ENCODE results near the gene DYNC2H1. TPM values are rescaled to one million over a fixed set of nuclear protein-coding genes. Genes with fewer than 3 reads are reported as not detected.

DYNC2H1 gene
- total and polyA plus RNA-seq, 9 donors: 13.5 to 49.1 (median 26.2) TPM

DNA sequence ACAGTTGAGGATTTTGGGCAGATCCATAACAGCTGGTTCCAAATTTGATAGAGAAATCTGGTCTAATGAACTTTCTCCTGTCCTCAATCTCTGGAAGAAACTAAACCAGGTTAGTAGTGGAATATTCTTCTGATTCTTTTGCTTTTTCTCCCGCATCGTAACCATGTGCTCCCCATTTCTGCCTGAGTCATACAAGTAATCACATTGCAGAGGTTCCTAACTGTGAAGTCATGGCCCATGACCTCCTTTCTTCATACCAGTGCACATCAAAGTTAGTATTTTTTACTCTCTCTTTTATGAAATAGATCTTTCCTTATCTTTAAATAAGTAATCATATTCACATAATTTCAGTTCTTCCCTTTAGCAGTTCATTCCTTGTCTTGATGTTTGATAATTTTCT is 249.0 kb downstream of the DYNC2H1 start:
- intact Hi-C loops (cut with DNase I): no loop called here
- DNase-seq: no peak
- no peaks in the 10 kb centered on the region for H3K4me1 ChIP-seq (ENCODE audit: insufficient read depth)
- H3K27ac ChIP-seq: no peak overlapping the region
- WGBS, 3 donors: 96 to 97% (median 96%) methylated on average over 2 of the region's 2 CpGs
- H3K9me3 ChIP-seq: no peaks in the 10 kb centered on the region
- no peaks in the 10 kb centered on the region for H3K27me3 ChIP-seq
- no peaks in the 10 kb centered on the region for H3K36me3 ChIP-seq
- TF ChIP-seq, protein P1, sequence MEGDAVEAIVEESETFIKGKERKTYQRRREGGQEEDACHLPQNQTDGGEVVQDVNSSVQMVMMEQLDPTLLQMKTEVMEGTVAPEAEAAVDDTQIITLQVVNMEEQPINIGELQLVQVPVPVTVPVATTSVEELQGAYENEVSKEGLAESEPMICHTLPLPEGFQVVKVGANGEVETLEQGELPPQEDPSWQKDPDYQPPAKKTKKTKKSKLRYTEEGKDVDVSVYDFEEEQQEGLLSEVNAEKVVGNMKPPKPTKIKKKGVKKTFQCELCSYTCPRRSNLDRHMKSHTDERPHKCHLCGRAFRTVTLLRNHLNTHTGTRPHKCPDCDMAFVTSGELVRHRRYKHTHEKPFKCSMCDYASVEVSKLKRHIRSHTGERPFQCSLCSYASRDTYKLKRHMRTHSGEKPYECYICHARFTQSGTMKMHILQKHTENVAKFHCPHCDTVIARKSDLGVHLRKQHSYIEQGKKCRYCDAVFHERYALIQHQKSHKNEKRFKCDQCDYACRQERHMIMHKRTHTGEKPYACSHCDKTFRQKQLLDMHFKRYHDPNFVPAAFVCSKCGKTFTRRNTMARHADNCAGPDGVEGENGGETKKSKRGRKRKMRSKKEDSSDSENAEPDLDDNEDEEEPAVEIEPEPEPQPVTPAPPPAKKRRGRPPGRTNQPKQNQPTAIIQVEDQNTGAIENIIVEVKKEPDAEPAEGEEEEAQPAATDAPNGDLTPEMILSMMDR (IDR thresholded peaks at IDR 0.05): no peak
- TF ChIP-seq EP300 (IDR thresholded peaks at IDR 0.05): no peak
- TF ChIP-seq POLR2A (IDR thresholded peaks at IDR 0.05): no peak
- H3K4me3 ChIP-seq: no peak overlapping the region

DNA sequence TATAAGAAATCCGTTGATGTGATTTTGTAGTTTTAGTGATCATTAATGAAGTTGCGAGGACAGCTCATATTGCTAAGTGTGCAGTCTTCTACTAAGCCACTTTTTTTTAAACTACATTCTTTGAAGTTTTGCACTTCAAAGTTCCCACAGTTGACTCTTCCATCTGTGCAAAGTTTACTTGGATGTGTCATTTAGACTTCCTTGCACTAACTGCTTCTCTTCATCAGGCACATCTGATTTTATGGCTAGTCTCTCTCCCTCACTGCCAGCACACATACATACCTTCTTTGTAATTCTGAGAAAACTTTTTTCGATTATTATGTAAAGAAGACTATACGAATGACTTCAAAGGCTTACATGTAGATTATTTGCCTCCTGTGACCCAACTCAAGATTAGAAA is 250.0 kb downstream of the DYNC2H1 start:
- no peaks in the 10 kb centered on the region for H3K27me3 ChIP-seq
- H3K4me3 ChIP-seq: no peak overlapping the region
- no peaks in the 10 kb centered on the region for H3K4me1 ChIP-seq (ENCODE audit: insufficient read depth)
- TF ChIP-seq, protein P1 (IDR thresholded peaks at IDR 0.05): no peak
- TF ChIP-seq EP300 (IDR thresholded peaks at IDR 0.05) (no peak), POLR2A (IDR thresholded peaks at IDR 0.05) (no peak)
- no peak overlapping the region for H3K27ac ChIP-seq
- intact Hi-C loops (cut with DNase I): no loop called here
- H3K9me3 ChIP-seq: no peaks in the 10 kb centered on the region
- no peaks in the 10 kb centered on the region for H3K36me3 ChIP-seq
- DNase-seq: no peak
- WGBS, 3 donors: 91% methylated on average over 4 of the region's 4 CpGs

DNA sequence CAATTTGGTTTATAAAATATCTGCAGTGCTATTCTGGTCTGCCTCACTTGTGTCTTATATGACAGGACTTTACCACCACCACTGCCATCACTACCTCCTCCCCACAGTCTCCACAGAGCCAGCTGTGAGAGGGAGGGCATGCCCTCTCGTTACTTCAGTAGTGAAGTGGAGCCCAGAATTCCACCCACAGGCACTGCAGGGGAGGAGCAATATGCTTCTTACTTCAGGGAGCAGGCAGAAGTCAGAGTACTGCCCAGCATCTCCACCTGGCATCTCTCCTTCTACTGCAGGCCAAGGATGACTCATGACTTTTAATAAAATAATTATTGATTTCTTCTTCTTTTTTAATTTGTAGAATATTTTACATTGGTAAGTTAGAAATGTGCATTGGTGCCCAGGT is 255.5 kb downstream of the DYNC2H1 start:
- 61 to 73% (median 65%) methylated on average over 1 of the region's 1 CpG for WGBS, 3 donors
- Histone ChIP-seq H3K36me3 (no peaks in the 10 kb centered on the region), H3K4me3 (no peak overlapping the region), H3K27ac (no peak overlapping the region), H3K9me3 (no peaks in the 10 kb centered on the region), H3K4me1 (ENCODE audit: insufficient read depth) (no peaks in the 10 kb centered on the region), H3K27me3 (no peaks in the 10 kb centered on the region)
- intact Hi-C loops (cut with DNase I): no loop called here
- no peak for TF ChIP-seq POLR2A (IDR thresholded peaks at IDR 0.05)
- TF ChIP-seq EP300 (IDR thresholded peaks at IDR 0.05): no peak
- TF ChIP-seq, protein P1 (IDR thresholded peaks at IDR 0.05): no peak
- no peak for DNase-seq

DNA sequence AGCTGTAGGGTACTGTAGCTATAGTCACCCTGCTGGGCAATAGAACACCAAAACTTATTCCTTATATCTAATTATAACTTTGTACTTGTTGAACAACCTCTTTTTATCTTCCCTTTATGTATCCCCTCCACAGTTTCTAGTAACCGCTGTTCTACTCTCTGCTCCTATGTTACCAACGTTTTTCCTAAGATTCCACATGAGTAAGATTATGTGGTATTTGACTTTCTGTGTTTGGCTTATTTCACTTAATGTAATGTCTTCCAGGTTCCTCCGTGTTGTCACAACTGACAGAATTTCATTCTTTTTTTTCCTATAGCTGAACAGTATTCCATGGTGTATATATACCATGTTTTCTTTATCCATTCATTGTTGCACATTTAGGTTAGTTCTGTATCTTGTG is 258.4 kb downstream of the DYNC2H1 start:
- DNase-seq: no peak
- 48 to 57% (median 49%) methylated on average over 3 of the region's 3 CpGs for WGBS, 3 donors
- no peak overlapping the region for H3K4me3 ChIP-seq
- TF ChIP-seq EP300 (IDR thresholded peaks at IDR 0.05) (no peak), POLR2A (IDR thresholded peaks at IDR 0.05) (no peak)
- TF ChIP-seq, protein P1 (IDR thresholded peaks at IDR 0.05): no peak
- H3K9me3 ChIP-seq: no peaks in the 10 kb centered on the region
- H3K27ac ChIP-seq: no peak overlapping the region
- no peaks in the 10 kb centered on the region for H3K27me3 ChIP-seq
- intact Hi-C loops (cut with DNase I): no loop called here
- H3K36me3 ChIP-seq: no peaks in the 10 kb centered on the region
- no peaks in the 10 kb centered on the region for H3K4me1 ChIP-seq (ENCODE audit: insufficient read depth)

DNA sequence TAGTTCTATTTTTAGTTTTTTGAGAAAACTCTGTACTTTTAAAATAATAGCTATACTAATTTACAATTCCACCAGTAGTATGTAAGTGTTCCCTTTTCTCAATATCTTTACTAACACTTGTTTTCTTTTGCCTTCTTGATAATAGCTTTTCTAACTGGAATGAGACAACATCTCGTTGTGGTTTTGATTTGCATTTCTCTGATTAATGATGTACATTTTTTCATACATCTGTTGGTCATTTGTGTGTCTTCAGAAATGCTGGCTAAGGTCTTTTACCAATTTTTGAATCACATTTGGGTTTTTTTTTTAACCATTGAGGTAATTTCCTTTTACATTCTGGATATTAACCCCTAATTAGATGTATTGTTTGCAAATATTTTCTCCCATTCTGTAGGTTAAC is 258.9 kb downstream of the DYNC2H1 start:
- 18 to 28% (median 26%) methylated on average over 1 of the region's 1 CpG for WGBS, 3 donors
- intact Hi-C loops (cut with DNase I): no loop called here

More for the DNA sequence above, 258.9 kb downstream of the DYNC2H1 start:
- no peaks in the 10 kb centered on the region for H3K4me1 ChIP-seq (ENCODE audit: insufficient read depth)
- H3K27ac ChIP-seq: no peak overlapping the region
- no peaks in the 10 kb centered on the region for H3K36me3 ChIP-seq
- no peak for DNase-seq
- no peaks in the 10 kb centered on the region for H3K27me3 ChIP-seq
- H3K9me3 ChIP-seq: no peaks in the 10 kb centered on the region
- TF ChIP-seq POLR2A (IDR thresholded peaks at IDR 0.05) (no peak), EP300 (IDR thresholded peaks at IDR 0.05) (no peak)
- TF ChIP-seq, protein P1 (IDR thresholded peaks at IDR 0.05): no peak
- H3K4me3 ChIP-seq: no peak overlapping the region
